HEK293T (cell line): ENCODE results near the gene POLR3B.

Experiments
- ARNT ChIP-seq: fragments of 450-650 bp; IDR thresholded peaks from 2 replicates; pipeline ENCODE4 v1.6.1; 2017; ENCODE audit warnings: mild to moderate bottlenecking
- ELF4 ChIP-seq: fragments of 450-650 bp; IDR thresholded peaks from 2 replicates; pipeline ENCODE4 v1.6.1; 2017; ENCODE audit warnings: antibody characterized with exemption
- FOXM1 ChIP-seq: fragments of 450-650 bp; IDR thresholded peaks from 2 replicates; pipeline ENCODE4 v1.6.1; 2017; ENCODE audit warnings: mild to moderate bottlenecking, borderline replicate concordance
- HDGF ChIP-seq: fragments of 450-650 bp; IDR thresholded peaks from 2 replicates; pipeline ENCODE4 v1.6.1; 2017; ENCODE audit warnings: antibody characterized with exemption, borderline replicate concordance
- L3MBTL2 ChIP-seq: fragments of 450-650 bp; conservative IDR thresholded peaks from 2 replicates; pipeline ENCODE4 v1.6.1; 2016; ENCODE audit warnings: mild to moderate bottlenecking
- LEF1 ChIP-seq: fragments of 450-650 bp; IDR thresholded peaks from 2 replicates; pipeline ENCODE4 v1.6.1; 2017; ENCODE audit warnings: mild to moderate bottlenecking, borderline replicate concordance
- SUZ12 ChIP-seq: fragments of 450-650 bp; IDR thresholded peaks from 2 replicates; pipeline ENCODE4 v1.6.1; 2016; ENCODE audit warnings: mild to moderate bottlenecking
- TARDBP ChIP-seq: fragments of 450-650 bp; IDR thresholded peaks from 2 replicates; pipeline ENCODE4 v1.6.1; 2016
- TF ChIP-seq, protein P1 (sequence below): fragments of 450-650 bp; IDR thresholded peaks from 2 replicates; pipeline ENCODE4 v1.6.1; 2016

DNA sequence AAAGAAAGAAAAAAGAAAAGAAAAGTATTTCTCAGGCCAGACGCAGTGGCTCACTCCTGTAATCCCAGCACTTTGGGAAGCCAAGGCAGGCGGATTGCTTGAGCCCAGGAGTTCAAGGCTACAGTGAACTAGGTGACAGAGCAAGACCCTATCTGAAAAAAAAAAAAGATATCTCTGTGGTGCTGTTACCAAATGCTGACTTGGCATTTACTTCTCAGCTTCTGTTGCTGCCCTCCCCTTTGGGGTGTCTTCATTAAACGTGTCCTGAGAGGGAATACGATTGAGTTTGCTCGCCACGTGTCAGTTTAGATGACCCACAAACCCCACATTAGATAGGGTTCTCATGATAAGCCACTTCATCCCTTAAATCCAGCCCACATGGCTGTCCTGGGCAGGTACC lies 4.4 kb upstream of the POLR3B start:
- TF ChIP-seq, protein P1, sequence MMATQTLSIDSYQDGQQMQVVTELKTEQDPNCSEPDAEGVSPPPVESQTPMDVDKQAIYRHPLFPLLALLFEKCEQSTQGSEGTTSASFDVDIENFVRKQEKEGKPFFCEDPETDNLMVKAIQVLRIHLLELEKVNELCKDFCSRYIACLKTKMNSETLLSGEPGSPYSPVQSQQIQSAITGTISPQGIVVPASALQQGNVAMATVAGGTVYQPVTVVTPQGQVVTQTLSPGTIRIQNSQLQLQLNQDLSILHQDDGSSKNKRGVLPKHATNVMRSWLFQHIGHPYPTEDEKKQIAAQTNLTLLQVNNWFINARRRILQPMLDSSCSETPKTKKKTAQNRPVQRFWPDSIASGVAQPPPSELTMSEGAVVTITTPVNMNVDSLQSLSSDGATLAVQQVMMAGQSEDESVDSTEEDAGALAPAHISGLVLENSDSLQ, result no peak
- TF ChIP-seq SUZ12, result no peak
- TF ChIP-seq FOXM1, result no peak
- no peak for TF ChIP-seq ARNT
- no peak for TF ChIP-seq ELF4
- TF ChIP-seq LEF1, result no peak
- no peak for TF ChIP-seq TARDBP
- TF ChIP-seq HDGF, result no peak
- no peak for TF ChIP-seq L3MBTL2
